A549 (cell line): ENCODE data around the gene ZNF79.

Source experiments
- BHLHE40 ChIP-seq: IDR thresholded peaks from 2 replicates; pipeline ENCODE4 v1.6.1; 2012; ENCODE audit warnings: low read depth, low read length, inconsistent platforms
- EP300 ChIP-seq, 2 experiments: fragments of >200 bp; sonication (Bioruptor Twin); formaldehyde crosslinking; IDR thresholded peaks; 2 replicates in 1 of 2; 3 replicates in 1 of 2; pipeline ENCODE4 v1.6.1; 2016 to 2017
- HOXB5 ChIP-seq: fragments of 250-450 bp; sonication (Bioruptor Pico); IDR thresholded peaks from 2 replicates; pipeline ENCODE4 v1.5.0; 2020; ENCODE audit warnings: mild to moderate bottlenecking, moderate library complexity
- MYC ChIP-seq: IDR thresholded peaks from 2 replicates; pipeline ENCODE4 v1.6.1; 2012; ENCODE audit warnings: mild to moderate bottlenecking, inconsistent platforms, low read length, improper control_type of control experiment, borderline replicate concordance
- NFE2L2 ChIP-seq: fragments of 150-350 bp; conservative IDR thresholded peaks from 2 replicates; pipeline ENCODE4 v1.6.1; 2014; ENCODE audit warnings: low read length
- POLR2A ChIP-seq: IDR thresholded peaks from 2 replicates; pipeline ENCODE4 v1.6.1; 2012; ENCODE audit warnings: mild to moderate bottlenecking, low read length
- RAD21 ChIP-seq, 2 experiments: fragments of >200 bp in 1 of 2; sonication (Bioruptor Twin) in 1 of 2; formaldehyde crosslinking in 1 of 2; IDR thresholded peaks in 1 of 2; conservative IDR thresholded peaks in 1 of 2; 2 replicates in 1 of 2; 3 replicates in 1 of 2; pipeline ENCODE4 v1.6.1; 2012 to 2018; ENCODE audit warnings: inconsistent platforms in 1 of 2
- SMC3 ChIP-seq: fragments of >200 bp; sonication (Bioruptor Twin); formaldehyde crosslinking; IDR thresholded peaks from 3 replicates; pipeline ENCODE4 v1.6.1; 2018; ENCODE audit warnings: inconsistent platforms
- USF2 ChIP-seq: fragments of 450-650 bp; IDR thresholded peaks from 2 replicates; pipeline ENCODE4 v1.6.1; 2014; ENCODE audit warnings: antibody characterized with exemption
- TF ChIP-seq, protein P1 (sequence below): fragments of >200 bp; sonication (Bioruptor Twin); formaldehyde crosslinking; IDR thresholded peaks from 3 replicates; pipeline ENCODE4 v1.5.1; 2016

- TF ChIP-seq MYC (no peak), POLR2A (no peak), NFE2L2 (no peak), BHLHE40 (no peak), SMC3 (no peak), RAD21 (conservative IDR thresholded peaks at IDR 0.05 in 1 of 2, IDR thresholded peaks at IDR 0.05 in 1 of 2) (no peak), EP300 (IDR thresholded peaks at IDR 0.05) (no peak), HOXB5 (no peak), USF2 (no peak)
- TF ChIP-seq, protein P1, sequence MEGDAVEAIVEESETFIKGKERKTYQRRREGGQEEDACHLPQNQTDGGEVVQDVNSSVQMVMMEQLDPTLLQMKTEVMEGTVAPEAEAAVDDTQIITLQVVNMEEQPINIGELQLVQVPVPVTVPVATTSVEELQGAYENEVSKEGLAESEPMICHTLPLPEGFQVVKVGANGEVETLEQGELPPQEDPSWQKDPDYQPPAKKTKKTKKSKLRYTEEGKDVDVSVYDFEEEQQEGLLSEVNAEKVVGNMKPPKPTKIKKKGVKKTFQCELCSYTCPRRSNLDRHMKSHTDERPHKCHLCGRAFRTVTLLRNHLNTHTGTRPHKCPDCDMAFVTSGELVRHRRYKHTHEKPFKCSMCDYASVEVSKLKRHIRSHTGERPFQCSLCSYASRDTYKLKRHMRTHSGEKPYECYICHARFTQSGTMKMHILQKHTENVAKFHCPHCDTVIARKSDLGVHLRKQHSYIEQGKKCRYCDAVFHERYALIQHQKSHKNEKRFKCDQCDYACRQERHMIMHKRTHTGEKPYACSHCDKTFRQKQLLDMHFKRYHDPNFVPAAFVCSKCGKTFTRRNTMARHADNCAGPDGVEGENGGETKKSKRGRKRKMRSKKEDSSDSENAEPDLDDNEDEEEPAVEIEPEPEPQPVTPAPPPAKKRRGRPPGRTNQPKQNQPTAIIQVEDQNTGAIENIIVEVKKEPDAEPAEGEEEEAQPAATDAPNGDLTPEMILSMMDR, result no peak
Observed at GRCh38 chr9:127444921-127445850, 21.0 kb downstream of the ZNF79 start.
